Breast epithelium (tissue), 4 donors: ENCODE results near the gene SGSH. TPM values are rescaled to one million over a fixed set of nuclear protein-coding genes. Genes with fewer than 3 reads are reported as not detected.
A peak's percentile ranks its signal among the peaks of the same experiment; 100 is the strongest.

Experiments used
- DNase-seq, 2 donors: peaks; one replicate each; pipeline ENCODE4 v3.0.0-alpha.2; 2019; ENCODE audit warnings: low spot score in 2 of 2
- H3K27ac ChIP-seq, 2 donors: fragments of 200-600 bp; sonication (generic) in 1 of 2; one replicate each; pipeline ENCODE4 v1.5.1; 2016 to 2019; ENCODE audit warnings: mild to moderate bottlenecking in 1 of 2
- H3K27me3 ChIP-seq, 2 donors: fragments of 200-600 bp; sonication (generic) in 1 of 2; one replicate each; pipeline versions ENCODE4 v1.5.1 to v1.6.0; 2017 to 2019; ENCODE audit warnings: control low read depth in 1 of 2, mild to moderate bottlenecking in 1 of 2
- H3K36me3 ChIP-seq: fragments of 200-600 bp; one replicate; pipeline ENCODE4 v1.5.1; 2019
- H3K4me1 ChIP-seq, 2 donors: fragments of 200-600 bp; sonication (generic); one replicate each; pipeline ENCODE4 v1.5.1; 2016 to 2019; ENCODE audit warnings: control low read depth in 1 of 2
- H3K4me3 ChIP-seq, 3 donors: fragments of 200-600 bp; sonication (generic); 1 replicate in 2 of 3; 2 replicates in 1 of 3; pipeline ENCODE4 v1.5.1; 2016 to 2019; ENCODE audit warnings: mild to moderate bottlenecking in 3 of 3, moderate library complexity in 2 of 3
- H3K9me3 ChIP-seq, 2 donors: fragments of 200-600 bp; sonication (generic) in 1 of 2; one replicate each; pipeline ENCODE4 v1.5.1; 2016 to 2019; ENCODE audit warnings: control low read depth in 1 of 2
- CTCF ChIP-seq, 3 donors: fragments of 450-650 bp; IDR thresholded peaks; one replicate each; pipeline ENCODE4 v1.5.1; 2016 to 2017; ENCODE audit warnings: antibody characterized with exemption in 3 of 3, mild to moderate bottlenecking in 3 of 3, moderate library complexity in 3 of 3
- POLR2A ChIP-seq: fragments of 450-650 bp; IDR thresholded peaks from one replicate; pipeline ENCODE4 v1.6.1; 2016; ENCODE audit warnings: antibody characterized with exemption, mild to moderate bottlenecking, moderate library complexity
- POLR2AphosphoS5 ChIP-seq, 3 donors: sonication (generic); formaldehyde crosslinking; IDR thresholded peaks; one replicate each; pipeline ENCODE4 v1.6.1; 2017; ENCODE audit warnings: antibody characterized with exemption in 3 of 3
- intact Hi-C: fragments of 100-400 bp; cut with DNase I; formaldehyde crosslinking; loops from one replicate; pipeline ENCODE4 v1.15.1; 2023; ENCODE audit warnings: low total_unique reads
- total RNA-seq, 3 donors: library from RNA; depleted of rRNA; stranded (reverse); fragments of >200 nt; gene quantifications; one replicate each; pipeline ENCODE4 v1.1.0, GENCODE V29; 2016

The SGSH gene
- total RNA-seq, 3 donors from 2014 or later: 28.3 to 38.1 (median 32.1) TPM

GRCh38 chr17:80217703-80218362, 2.3 kb downstream of the SGSH start:
- no peak for DNase-seq
- H3K36me3 ChIP-seq: no peaks in the 10 kb centered on the region
- intact Hi-C loops: no loop called here

GRCh38 chr17:80216473-80217456, 3.4 kb downstream of the SGSH start:
- intact Hi-C loops: no loop called here
- no peak for TF ChIP-seq CTCF (IDR thresholded peaks at IDR 0.05)
- TF ChIP-seq POLR2AphosphoS5 (IDR thresholded peaks at IDR 0.05): no peak
- no peak for TF ChIP-seq POLR2A
- Histone ChIP-seq H3K36me3 (no peaks in the 10 kb centered on the region), H3K9me3 (no peaks in the 10 kb centered on the region), H3K4me1 (peaks cover 0 to 6% of the 10 kb centered on the region in 2 donors), H3K27me3 (no peaks in the 10 kb centered on the region), H3K4me3 (no peak overlapping the region), H3K27ac (no peak overlapping the region)
- DNase-seq: no peak

More at GRCh38 chr17:80217703-80218362, 2.3 kb downstream of the SGSH start:
- no peak for TF ChIP-seq POLR2AphosphoS5 (IDR thresholded peaks at IDR 0.05)
- no peak for TF ChIP-seq CTCF (IDR thresholded peaks at IDR 0.05)
- TF ChIP-seq POLR2A: no peak
- H3K4me1 ChIP-seq: peaks cover 0 to 6% of the 10 kb centered on the region in 2 donors
- H3K4me3 ChIP-seq: no peak overlapping the region
- H3K27me3 ChIP-seq: no peaks in the 10 kb centered on the region
- H3K9me3 ChIP-seq: no peaks in the 10 kb centered on the region
- no peak overlapping the region for H3K27ac ChIP-seq

- Histone ChIP-seq H3K4me1 (peaks cover 0 to 6% of the 10 kb centered on the region in 2 donors), H3K4me3 (no peak overlapping the region), H3K36me3 (no peaks in the 10 kb centered on the region), H3K27ac (no peak overlapping the region), H3K9me3 (no peaks in the 10 kb centered on the region), H3K27me3 (no peaks in the 10 kb centered on the region)
- TF ChIP-seq POLR2AphosphoS5 (IDR thresholded peaks at IDR 0.05) (no peak), CTCF (IDR thresholded peaks at IDR 0.05) (no peak), POLR2A (no peak)
- no peak for DNase-seq
- intact Hi-C loops: no loop called here
These were observed 5.3 kb downstream of the SGSH start for GRCh38 chr17:80214878-80215210.

- TF ChIP-seq POLR2A (no peak), POLR2AphosphoS5 (IDR thresholded peaks at IDR 0.05) (no peak)
- Histone ChIP-seq H3K9me3 (no peaks in the 10 kb centered on the region), H3K36me3 (no peaks in the 10 kb centered on the region)
These were observed 5.9 kb downstream of the SGSH start for GRCh38 chr17:80214012-80214877.

GRCh38 chr17:80213643-80213975, 6.5 kb downstream of the SGSH start:
- H3K4me1 ChIP-seq: peaks cover 0 to 6% of the 10 kb centered on the region in 2 donors
- DNase-seq: no peak
- H3K36me3 ChIP-seq: no peaks in the 10 kb centered on the region
- no peaks in the 10 kb centered on the region for H3K9me3 ChIP-seq
- H3K27ac ChIP-seq: peak overlapping the region in 1 of 2 donors; percentile 43
- intact Hi-C loops: no loop called here
- no peak for TF ChIP-seq POLR2AphosphoS5 (IDR thresholded peaks at IDR 0.05)
- TF ChIP-seq POLR2A: no peak
- TF ChIP-seq CTCF (IDR thresholded peaks at IDR 0.05): no peak
- no peaks in the 10 kb centered on the region for H3K27me3 ChIP-seq
- no peak overlapping the region for H3K4me3 ChIP-seq

More at GRCh38 chr17:80214012-80214877, 5.9 kb downstream of the SGSH start:
- Histone ChIP-seq H3K4me3 (no peak overlapping the region), H3K27ac (no peak overlapping the region), H3K4me1 (peaks cover 0 to 6% of the 10 kb centered on the region in 2 donors), H3K27me3 (no peaks in the 10 kb centered on the region)
- intact Hi-C loops: no loop called here
- DNase-seq: no peak
